Astrocyte of the cerebellum (primary cell): ENCODE measurements around the gene FAM228B.
"Not testable (repeated sequence)": the region's sequence is repeated elsewhere in the genome, so short reads cannot be mapped to it uniquely, and the experiment has no call there.

Experiments used
- DNase-seq: peaks from one replicate; pipeline ENCODE4 v3.0.0-alpha.2; 2011; ENCODE audit warnings: low read depth
- H3K4me3 ChIP-seq: 2 replicates; pipeline ENCODE4 v1.5.1; 2011; ENCODE audit warnings: mild to moderate bottlenecking, low read depth, low read length, moderate library complexity
- CTCF ChIP-seq: IDR thresholded peaks from 2 replicates; pipeline ENCODE4 v1.5.1; 2012; ENCODE audit warnings: low read length, low read depth, moderate library complexity, mild to moderate bottlenecking; ENCODE audit errors: missing control alignments
- in situ Hi-C: cut with HindIII; loops from 2 replicates; pipeline ENCODE4 v1.10.0; 2017; ENCODE audit warnings: low sequenced_read_pairs

Gene FAM228B

GRCh38 chr2:24102677-24103076 lies 20.6 kb upstream of the FAM228B start:
- TF ChIP-seq CTCF, result no peak
- in situ Hi-C loops, result no loop called here

GRCh38 chr2:24104110-24104650 lies 19.1 kb upstream of the FAM228B start:
- TF ChIP-seq CTCF, result no peak
- in situ Hi-C loops, result no loop called here
- DNase-seq, result no peak

More at GRCh38 chr2:24102677-24103076, 20.6 kb upstream of the FAM228B start:
- H3K4me3 ChIP-seq, result no peak overlapping the region
- DNase-seq, result no peak

GRCh38 chr2:24104906-24105305 lies 18.4 kb upstream of the FAM228B start:
- no peak for DNase-seq
- no peak overlapping the region for H3K4me3 ChIP-seq
- in situ Hi-C loops, result no loop called here
- no peak for TF ChIP-seq CTCF

More at GRCh38 chr2:24104110-24104650, 19.1 kb upstream of the FAM228B start:
- H3K4me3 ChIP-seq, result no peak overlapping the region

GRCh38 chr2:24105816-24106215 lies 17.5 kb upstream of the FAM228B start:
- in situ Hi-C loops, result no loop called here
- DNase-seq, result no peak
- no peak for TF ChIP-seq CTCF
- no peak overlapping the region for H3K4me3 ChIP-seq

- in situ Hi-C loops, result no loop called here
- TF ChIP-seq CTCF, result no peak
- H3K4me3 ChIP-seq, result no peak overlapping the region
- DNase-seq, result no peak
These were observed 16.5 kb upstream of the FAM228B start for GRCh38 chr2:24106786-24107185.

GRCh38 chr2:24107336-24107735 lies 15.9 kb upstream of the FAM228B start:
- in situ Hi-C loops, result no loop called here
- no peak for TF ChIP-seq CTCF
- no peak overlapping the region for H3K4me3 ChIP-seq
- no peak for DNase-seq

GRCh38 chr2:24109431-24109830 lies 13.8 kb upstream of the FAM228B start:
- H3K4me3 ChIP-seq, in situ Hi-C loops, DNase-seq: not testable (repeated sequence)
